Esophagus squamous epithelium (tissue), 5 donors: ENCODE results near the gene SNX21. TPM values are rescaled to one million over a fixed set of nuclear protein-coding genes. Genes with fewer than 3 reads are reported as not detected.

Experiments
- DNase-seq: peaks from one replicate; lab custom pipeline; 2025; lab: John Stamatoyannopoulos, UW
- H3K27ac ChIP-seq, 4 donors: fragments of 200-600 bp; sonication (generic); one replicate each; pipeline ENCODE4 v1.5.1; 2016 to 2019; ENCODE audit warnings: mild to moderate bottlenecking in 1 of 4
- H3K27me3 ChIP-seq, 4 donors: fragments of 200-600 bp; sonication (generic); 1 replicate in 3 of 4; 2 replicates in 1 of 4; pipeline versions ENCODE4 v1.5.1 to v1.6.0; 2017 to 2021; ENCODE audit warnings: antibody characterized with exemption in 1 of 4
- H3K36me3 ChIP-seq, 3 donors: fragments of 200-600 bp; sonication (generic); one replicate each; pipeline ENCODE4 v1.5.1; 2016 to 2019
- H3K4me1 ChIP-seq, 3 donors: fragments of 200-600 bp; sonication (generic); one replicate each; pipeline ENCODE4 v1.5.1; 2017 to 2019
- H3K4me3 ChIP-seq, 4 donors: fragments of 200-600 bp; sonication (generic); 1 replicate in 3 of 4; 2 replicates in 1 of 4; pipeline ENCODE4 v1.5.1; 2016 to 2019; ENCODE audit warnings: mild to moderate bottlenecking in 2 of 4, moderate library complexity in 1 of 4
- H3K9me3 ChIP-seq, 3 donors: fragments of 200-600 bp; sonication (generic); one replicate each; pipeline ENCODE4 v1.5.1; 2016 to 2019
- CTCF ChIP-seq, 6 experiments: fragments of 450-650 bp in 4 of 6; fragments of 200-600 bp in 2 of 6; sonication (generic) in 2 of 6; IDR thresholded peaks; one replicate each; pipeline ENCODE4 v1.5.1; 2016 to 2019; ENCODE audit warnings: antibody characterized with exemption in 6 of 6, mild to moderate bottlenecking in 4 of 6, moderate library complexity in 4 of 6
- POLR2A ChIP-seq, 4 donors: fragments of 450-650 bp; IDR thresholded peaks; one replicate each; pipeline ENCODE4 v1.6.1; 2017; ENCODE audit warnings: antibody characterized with exemption in 4 of 4, mild to moderate bottlenecking in 4 of 4, moderate library complexity in 3 of 4
- WGBS, 2 donors: methylation state at CpG; one replicate each; pipeline ENCODE4 v1.1.5; 2018; 5-methylcytosine and 5-hydroxymethylcytosine counted together
- intact Hi-C: fragments of 100-400 bp; cut with DNase I; formaldehyde crosslinking; loops from one replicate; pipeline ENCODE4 v1.15.0; 2022
- total RNA-seq, 4 donors: library from RNA; depleted of rRNA; stranded (reverse); fragments of >200 nt; gene quantifications; one replicate each; pipeline ENCODE4 v1.1.0, GENCODE V29; 2016
- donor health status: DM: yes; HTN: yes; CAD: no.

The SNX21 gene
- total RNA-seq, 4 donors from 2014 or later: 21.2 to 43.2 (median 37.4) TPM

- Histone ChIP-seq H3K36me3 (peaks cover 17 to 100% (median 28%) of the 10 kb centered on the region in 3 donors), H3K4me1 (peaks cover 0 to 37% (median 0%) of the 10 kb centered on the region in 3 donors), H3K27ac (no peak overlapping the region), H3K27me3 (no peaks in the 10 kb centered on the region), H3K4me3 (no peak overlapping the region), H3K9me3 (no peaks in the 10 kb centered on the region)
- DNase-seq: no peak
- no peak for TF ChIP-seq CTCF (IDR thresholded peaks at IDR 0.05)
- TF ChIP-seq POLR2A (IDR thresholded peaks at IDR 0.05): no peak
- intact Hi-C loops: no loop called here
Observed at GRCh38 chr20:45845452-45845851, 11.9 kb downstream of the SNX21 start.

- peaks cover 10 to 100% (median 19%) of the 10 kb centered on the region in 3 donors for H3K36me3 ChIP-seq
Observed at GRCh38 chr20:45848421-45848820, 14.8 kb downstream of the SNX21 start.

GRCh38 chr20:45848969-45849582 lies 15.5 kb downstream of the SNX21 start:
- no peak for DNase-seq
- Histone ChIP-seq H3K36me3 (peaks cover 4 to 100% (median 12%) of the 10 kb centered on the region in 3 donors), H3K4me1 (peaks cover 0 to 2% (median 0%) of the 10 kb centered on the region in 3 donors), H3K27ac (no peak overlapping the region), H3K27me3 (no peaks in the 10 kb centered on the region), H3K4me3 (no peak overlapping the region), H3K9me3 (no peaks in the 10 kb centered on the region)
- TF ChIP-seq CTCF (IDR thresholded peaks at IDR 0.05): no peak
- no peak for TF ChIP-seq POLR2A (IDR thresholded peaks at IDR 0.05)
- WGBS, 2 donors: 72 to 84% methylated on average over 8 of the region's 8 CpGs
- intact Hi-C loops: no loop called here

More at GRCh38 chr20:45848421-45848820, 14.8 kb downstream of the SNX21 start:
- no peak overlapping the region for H3K4me3 ChIP-seq
- H3K9me3 ChIP-seq: no peaks in the 10 kb centered on the region
- H3K4me1 ChIP-seq: peaks cover 0 to 8% (median 0%) of the 10 kb centered on the region in 3 donors
- H3K27ac ChIP-seq: no peak overlapping the region
- intact Hi-C loops: no loop called here
- H3K27me3 ChIP-seq: no peaks in the 10 kb centered on the region
- TF ChIP-seq POLR2A (IDR thresholded peaks at IDR 0.05) (no peak), CTCF (IDR thresholded peaks at IDR 0.05) (no peak)
- DNase-seq: no peak
- WGBS, 2 donors: 94 to 95% methylated on average over 8 of the region's 8 CpGs

GRCh38 chr20:45850238-45850637 lies 16.6 kb downstream of the SNX21 start:
- WGBS, 2 donors: 80 to 95% methylated on average over 2 of the region's 2 CpGs
- Histone ChIP-seq H3K27me3 (no peaks in the 10 kb centered on the region), H3K4me1 (peaks cover 3 to 12% (median 7%) of the 10 kb centered on the region in 3 donors), H3K36me3 (peaks cover 0 to 100% (median 10%) of the 10 kb centered on the region in 3 donors), H3K9me3 (no peaks in the 10 kb centered on the region), H3K27ac (peak overlapping the region in 1 of 4 donors; percentile 1), H3K4me3 (no peak overlapping the region)
- DNase-seq: no peak
- intact Hi-C loops: no loop called here
- TF ChIP-seq POLR2A (IDR thresholded peaks at IDR 0.05) (no peak), CTCF (IDR thresholded peaks at IDR 0.05) (no peak)

- H3K27me3 ChIP-seq: no peaks in the 10 kb centered on the region
- H3K9me3 ChIP-seq: no peaks in the 10 kb centered on the region
- H3K4me1 ChIP-seq: peaks cover 7 to 19% (median 14%) of the 10 kb centered on the region in 3 donors
- no peak for TF ChIP-seq POLR2A (IDR thresholded peaks at IDR 0.05)
- no peak for TF ChIP-seq CTCF (IDR thresholded peaks at IDR 0.05)
- DNase-seq: no peak
- H3K4me3 ChIP-seq: no peak overlapping the region
- intact Hi-C loops: no loop called here
- WGBS, 2 donors: 100% methylated on average over 1 of the region's 1 CpG
- peaks cover 0 to 94% (median 3%) of the 10 kb centered on the region in 3 donors for H3K36me3 ChIP-seq
- no peak overlapping the region for H3K27ac ChIP-seq
Observed at GRCh38 chr20:45850926-45851325, 17.3 kb downstream of the SNX21 start.
